Endodermal cell (in vitro differentiated cells): Measurements from ENCODE around the gene TNRC18. TPM values are rescaled to one million over a fixed set of nuclear protein-coding genes. Genes with fewer than 3 reads are reported as not detected.

Source experiments
- DNase-seq: peaks from one replicate; pipeline ENCODE4 v3.0.0-alpha.2; 2017
- H3K27ac ChIP-seq: 2 replicates; pipeline ENCODE4 v1.5.1; 2013; ENCODE audit warnings: mild to moderate bottlenecking, low read depth, low read length, moderate library complexity
- H3K27me3 ChIP-seq: 2 replicates; pipeline ENCODE4 v1.6.1; 2013; ENCODE audit warnings: mild to moderate bottlenecking, low read length, moderate library complexity; ENCODE audit not compliant: insufficient read depth, control insufficient read depth, poor library complexity, severe bottlenecking
- H3K36me3 ChIP-seq: 2 replicates; pipeline ENCODE4 v1.7.0; 2013; ENCODE audit warnings: mild to moderate bottlenecking, low read length, moderate library complexity; ENCODE audit not compliant: control insufficient read depth, insufficient read depth
- H3K4me1 ChIP-seq: one replicate; pipeline ENCODE4 v1.7.0; 2013; ENCODE audit warnings: low read length; ENCODE audit not compliant: control insufficient read depth, insufficient read depth
- H3K4me3 ChIP-seq: 2 replicates; pipeline ENCODE4 v1.5.1; 2013; ENCODE audit warnings: mild to moderate bottlenecking, low read length, moderate library complexity
- H3K9ac ChIP-seq: 2 replicates; pipeline ENCODE4 v1.6.1; 2013; ENCODE audit warnings: mild to moderate bottlenecking, low read length, moderate library complexity; ENCODE audit not compliant: poor library complexity, severe bottlenecking; ENCODE audit errors: extremely low read depth
- H3K9me3 ChIP-seq: 2 replicates; pipeline ENCODE4 v1.6.1; 2013; ENCODE audit warnings: mild to moderate bottlenecking, low read length, moderate library complexity; ENCODE audit not compliant: control insufficient read depth
- H3K27ac Mint-ChIP-seq: 2 replicates; pipeline ENCODE4 v1.8.0; 2020; ENCODE audit warnings: mixed read lengths
- H3K27me3 Mint-ChIP-seq: 2 replicates; pipeline ENCODE4 v1.8.0; 2021; ENCODE audit warnings: mild to moderate bottlenecking, mixed read lengths; ENCODE audit not compliant: insufficient read depth
- H3K36me3 Mint-ChIP-seq: 2 replicates; pipeline ENCODE4 v1.8.0; 2020; ENCODE audit warnings: low read depth, mixed read lengths
- H3K4me1 Mint-ChIP-seq: 2 replicates; pipeline ENCODE4 v1.8.0; 2020; ENCODE audit warnings: mixed read lengths
- H3K4me3 Mint-ChIP-seq: 2 replicates; pipeline ENCODE4 v1.8.0; 2020; ENCODE audit warnings: mild to moderate bottlenecking, moderate library complexity, mixed read lengths
- H3K9me3 Mint-ChIP-seq: 2 replicates; pipeline ENCODE4 v1.8.0; 2020; ENCODE audit warnings: mild to moderate bottlenecking, mixed read lengths
- CTCF ChIP-seq: fragments of 200-600 bp; sonication (generic); conservative IDR thresholded peaks from 2 replicates; pipeline ENCODE4 v1.5.0; 2021; ENCODE audit warnings: antibody characterized with exemption, mild to moderate bottlenecking
- WGBS, 2 experiments: methylation state at CpG; one replicate each; pipeline versions ENCODE4 v1.1.5 to v1.1.7; 2013; ENCODE audit warnings: missing lambda C conversion rate in 2 of 2, mixed read lengths in 1 of 2; ENCODE audit not compliant: insufficient coverage in 1 of 2, insufficient read length in 1 of 2; 5-methylcytosine and 5-hydroxymethylcytosine counted together
- total RNA-seq, 2 donors: library from RNA; stranded (reverse); fragmentation: NEBNext Ultra II Directional in 1 of 2; extraction: Animal tissue kit (Norgen Biotek cat#: 25700) in 1 of 2; gene quantifications; 2 replicates in 1 of 2; 3 replicates in 1 of 2; pipeline ENCODE4 v1.2.1, GENCODE V29; 2021

Gene TNRC18
- total RNA-seq, 2 donors from 2014 or later, result 103 to 136 TPM

- Histone ChIP-seq H3K9me3 (no peaks in the 10 kb centered on the region), H3K36me3 (no peaks in the 10 kb centered on the region), H3K27me3 (no peaks in the 10 kb centered on the region), H3K4me3 (no peak overlapping the region), H3K4me1 (no peaks in the 10 kb centered on the region), H3K9ac (no peak overlapping the region), H3K27ac (no peak overlapping the region)
- peaks cover 2% of the 10 kb centered on the region for H3K9me3 Mint-ChIP-seq
- no peaks in the 10 kb centered on the region for H3K36me3 Mint-ChIP-seq
- peaks cover 9% of the 10 kb centered on the region for H3K27me3 Mint-ChIP-seq
- WGBS, 2 experiments, result 89 to 92% methylated on average over 8 to 12 of the region's 12 CpGs
- H3K4me3 Mint-ChIP-seq, result no peak overlapping the region
- TF ChIP-seq CTCF, result no peak
- H3K27ac Mint-ChIP-seq, result no peak overlapping the region
- DNase-seq, result peak; percentile 54
- H3K4me1 Mint-ChIP-seq, result no peaks in the 10 kb centered on the region
Measured at GRCh38 chr7:5452470-5452899, 28.9 kb upstream of the TNRC18 start.

- Histone ChIP-seq H3K27me3 (no peaks in the 10 kb centered on the region), H3K27ac (no peak overlapping the region), H3K36me3 (no peaks in the 10 kb centered on the region), H3K9me3 (no peaks in the 10 kb centered on the region), H3K4me1 (no peaks in the 10 kb centered on the region), H3K9ac (no peak overlapping the region), H3K4me3 (no peak overlapping the region)
- WGBS, 2 experiments, result 90 to 94% methylated on average over 7 to 13 of the region's 13 CpGs
- Mint-ChIP-seq H3K9me3 (no peaks in the 10 kb centered on the region), H3K4me1 (no peaks in the 10 kb centered on the region), H3K27ac (no peak overlapping the region), H3K27me3 (peaks cover 8% of the 10 kb centered on the region), H3K36me3 (no peaks in the 10 kb centered on the region), H3K4me3 (no peak overlapping the region)
- DNase-seq, result peak; percentile 50
- no peak for TF ChIP-seq CTCF
Measured at GRCh38 chr7:5451391-5451790, 27.8 kb upstream of the TNRC18 start.

- Mint-ChIP-seq H3K4me1 (no peaks in the 10 kb centered on the region), H3K4me3 (no peak overlapping the region), H3K27me3 (peaks cover 3% of the 10 kb centered on the region), H3K9me3 (no peaks in the 10 kb centered on the region), H3K27ac (no peak overlapping the region), H3K36me3 (no peaks in the 10 kb centered on the region)
- Histone ChIP-seq H3K27me3 (no peaks in the 10 kb centered on the region), H3K36me3 (no peaks in the 10 kb centered on the region), H3K4me3 (no peak overlapping the region), H3K9ac (no peak overlapping the region), H3K27ac (no peak overlapping the region), H3K9me3 (no peaks in the 10 kb centered on the region), H3K4me1 (no peaks in the 10 kb centered on the region)
- 50 to 55% methylated on average over 8 to 19 of the region's 19 CpGs for WGBS, 2 experiments
- DNase-seq, result peak; percentile 91
- peak; percentile 82 for TF ChIP-seq CTCF
Measured at GRCh38 chr7:5450549-5451327, 27.1 kb upstream of the TNRC18 start.
